ENCODE data around the gene TP63.

The TP63 gene

DNA sequence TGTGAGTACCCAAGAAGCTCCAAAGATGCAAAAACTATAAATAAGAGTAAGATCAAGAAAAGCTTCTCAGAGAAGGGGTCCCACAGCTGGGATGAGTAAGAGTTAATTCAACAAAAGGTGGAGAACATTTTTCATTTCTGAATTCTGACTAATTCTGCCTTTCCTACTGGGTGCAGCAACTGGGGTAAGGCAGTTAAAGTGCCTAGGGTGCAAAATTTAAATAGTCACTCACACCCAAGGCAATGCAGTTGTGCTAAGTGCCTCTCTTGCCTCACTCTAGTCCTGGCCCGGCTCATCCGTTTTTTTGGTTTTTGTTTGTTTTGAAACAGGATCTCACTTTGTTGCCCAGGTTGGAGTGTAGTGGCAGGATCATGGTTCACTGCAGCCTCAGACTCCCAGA lies 240.2 kb downstream of the TP63 start:
- no peak for DNase-seq

DNA sequence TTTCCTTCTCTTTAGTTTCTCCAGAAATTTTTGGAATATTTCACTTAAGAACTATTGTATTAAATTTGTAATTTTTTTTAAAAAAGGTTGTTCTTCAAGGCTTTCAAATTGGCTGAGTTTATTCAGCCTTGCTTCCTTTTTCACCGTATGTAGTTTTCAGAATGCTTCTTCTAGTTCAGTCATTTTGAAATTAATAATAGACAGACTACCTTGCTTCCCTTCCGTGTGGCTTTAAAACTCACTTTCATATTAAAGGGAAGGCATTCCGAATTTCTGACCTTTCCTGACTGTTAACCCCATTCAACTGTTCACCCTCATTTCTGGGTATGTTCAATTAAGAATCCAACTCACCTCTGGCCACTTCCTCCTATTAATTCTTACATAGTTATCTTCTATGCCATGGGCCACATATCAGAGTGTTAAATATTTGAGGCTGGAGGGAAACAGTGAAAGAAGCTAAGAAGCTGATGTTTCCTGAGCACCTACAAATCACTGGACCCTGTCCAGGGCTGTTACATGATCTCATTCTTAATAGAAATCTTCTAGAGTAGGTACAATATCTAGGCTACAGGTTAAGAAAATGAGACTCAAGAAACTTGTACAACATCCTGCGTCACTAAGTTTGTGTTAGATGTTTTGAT lies 252.0 kb downstream of the TP63 start:
- no peak for DNase-seq

DNA sequence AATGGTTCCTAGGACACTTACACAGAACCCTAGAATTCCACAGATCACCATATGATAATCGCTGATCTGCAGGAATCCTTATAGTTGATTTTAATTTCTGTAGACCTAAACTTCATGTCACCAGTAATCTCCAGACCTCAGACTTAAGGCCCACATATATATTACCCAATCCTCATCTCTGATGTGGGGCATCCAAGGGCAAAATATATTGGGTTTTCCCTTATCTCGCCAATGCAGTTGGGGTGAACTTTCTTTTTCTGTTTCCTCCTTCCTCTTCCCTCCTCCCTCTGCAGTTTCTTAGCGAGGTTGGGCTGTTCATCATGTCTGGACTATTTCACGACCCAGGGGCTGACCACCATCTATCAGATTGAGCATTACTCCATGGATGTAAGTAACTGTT lies 259.3 kb downstream of the TP63 start:
- no peak for DNase-seq

DNA sequence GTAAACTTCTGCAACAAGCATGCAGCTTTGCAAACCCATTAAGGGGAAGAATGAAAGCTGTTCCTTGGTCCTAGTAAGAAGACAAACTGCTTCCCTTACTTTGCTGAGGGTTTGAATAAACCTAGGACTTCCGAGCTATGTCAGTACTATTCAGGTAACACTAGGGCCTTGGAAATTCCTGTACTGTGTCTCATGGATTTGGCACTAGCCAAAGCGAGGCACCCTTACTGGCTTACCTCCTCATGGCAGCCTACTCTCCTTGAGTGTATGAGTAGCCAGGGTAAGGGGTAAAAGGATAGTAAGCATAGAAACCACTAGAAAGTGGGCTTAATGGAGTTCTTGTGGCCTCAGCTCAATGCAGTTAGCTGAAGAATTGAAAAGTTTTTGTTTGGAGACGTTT lies 265.3 kb downstream of the TP63 start:
- no peak for DNase-seq

DNA sequence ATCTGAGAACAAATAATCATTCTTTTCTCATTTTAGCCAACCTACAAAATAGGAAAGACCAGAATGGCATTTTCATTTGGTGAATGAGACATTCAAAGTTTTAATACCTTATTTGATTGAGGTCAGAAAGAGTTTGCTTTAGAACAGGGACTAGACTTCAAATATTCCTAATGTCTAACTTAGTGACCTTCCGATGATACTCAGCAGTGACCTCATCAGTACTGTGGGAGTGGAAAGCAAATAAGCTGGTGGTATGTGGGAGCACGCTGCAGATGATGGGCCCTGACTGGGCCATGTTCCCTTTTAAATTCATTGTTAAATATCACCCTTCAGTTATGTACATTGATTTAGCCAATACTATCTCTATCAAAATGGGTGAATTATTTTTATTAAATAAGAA lies 266.2 kb downstream of the TP63 start:
- no peak for DNase-seq

DNA sequence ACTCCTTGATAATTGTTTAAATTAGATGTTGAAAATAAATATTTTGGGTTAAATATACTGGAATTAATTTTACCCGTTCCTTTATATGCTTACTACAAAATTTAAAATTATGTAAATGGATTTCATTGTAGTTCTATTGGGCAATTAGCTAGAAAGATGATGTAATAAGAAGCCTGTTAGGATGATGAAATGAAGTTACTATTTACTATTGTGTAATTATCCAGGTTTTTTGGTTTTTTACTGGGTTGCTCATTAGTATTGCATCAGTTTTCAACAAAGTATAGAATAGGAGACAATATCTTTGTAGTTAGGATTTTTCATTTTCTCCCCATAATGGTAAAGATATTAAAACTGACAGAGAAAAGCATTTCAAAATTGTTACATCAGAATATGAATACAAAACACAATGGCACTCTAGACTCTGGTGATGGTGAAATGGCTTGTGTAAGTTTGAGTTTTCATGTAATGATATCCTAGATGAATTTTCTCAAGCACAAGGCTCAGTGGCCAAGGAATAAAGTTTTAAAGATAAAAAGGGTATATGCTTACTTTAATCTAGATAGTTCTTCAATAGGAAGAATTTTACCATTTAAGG lies 267.5 kb downstream of the TP63 start:
- DNase-seq, result no peak

DNA sequence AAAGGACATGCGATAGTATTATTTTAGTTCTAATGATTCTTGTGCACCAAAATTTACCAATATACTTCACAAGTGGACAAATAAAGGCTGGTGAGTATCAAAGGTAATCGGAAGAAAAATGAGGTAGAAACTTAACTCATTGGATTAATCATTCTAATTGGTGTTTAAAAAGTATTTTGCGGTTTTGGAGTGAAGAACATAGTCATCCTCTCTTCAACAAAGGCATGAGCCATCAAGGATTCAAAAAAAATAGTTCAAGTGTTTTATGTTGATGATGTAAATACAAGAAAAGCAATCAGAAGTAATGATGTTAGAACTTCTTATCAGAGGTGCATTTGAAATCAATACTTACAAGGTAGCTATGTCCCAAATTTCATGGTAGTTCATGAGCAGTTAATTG lies 268.0 kb downstream of the TP63 start:
- no peak for DNase-seq

DNA sequence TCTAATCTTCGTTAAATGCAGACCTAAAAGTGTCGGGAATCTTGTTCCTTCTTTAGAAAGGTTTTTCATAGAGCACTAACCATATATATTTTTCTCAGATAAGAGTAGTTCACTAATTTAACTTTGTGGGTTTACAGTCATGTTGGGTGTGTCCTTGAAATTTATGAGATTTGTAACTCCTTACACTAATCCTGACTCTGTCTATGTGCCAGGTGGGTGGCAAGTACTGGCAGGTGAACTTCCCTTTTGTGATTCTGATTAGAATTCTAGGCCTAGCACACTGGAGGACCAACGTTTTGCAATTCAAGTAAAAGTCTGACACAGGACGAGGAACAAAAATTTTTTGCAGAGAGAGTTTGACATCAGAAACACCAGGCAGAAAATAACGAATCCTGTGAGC lies 269.4 kb downstream of the TP63 start:
- DNase-seq, result no peak

DNA sequence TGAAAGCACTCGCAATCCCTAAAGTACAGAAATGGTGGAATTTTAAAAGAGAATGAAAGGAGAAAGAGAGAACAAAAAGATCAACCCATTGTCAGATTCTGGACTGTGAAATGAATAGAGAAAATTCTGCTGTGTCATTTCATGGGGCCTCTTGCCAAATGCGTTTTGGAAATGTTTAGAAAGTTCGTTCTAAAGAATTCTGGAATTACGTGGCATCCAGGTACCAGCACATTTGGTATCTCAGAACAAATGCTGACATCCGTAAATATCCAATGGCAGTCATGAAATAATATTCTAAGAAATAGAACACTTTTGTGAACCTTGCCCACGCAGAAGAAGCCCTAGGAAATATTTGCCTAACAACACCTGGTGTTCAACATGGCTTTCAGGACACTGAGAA lies 270.3 kb downstream of the TP63 start:
- no peak for DNase-seq

DNA sequence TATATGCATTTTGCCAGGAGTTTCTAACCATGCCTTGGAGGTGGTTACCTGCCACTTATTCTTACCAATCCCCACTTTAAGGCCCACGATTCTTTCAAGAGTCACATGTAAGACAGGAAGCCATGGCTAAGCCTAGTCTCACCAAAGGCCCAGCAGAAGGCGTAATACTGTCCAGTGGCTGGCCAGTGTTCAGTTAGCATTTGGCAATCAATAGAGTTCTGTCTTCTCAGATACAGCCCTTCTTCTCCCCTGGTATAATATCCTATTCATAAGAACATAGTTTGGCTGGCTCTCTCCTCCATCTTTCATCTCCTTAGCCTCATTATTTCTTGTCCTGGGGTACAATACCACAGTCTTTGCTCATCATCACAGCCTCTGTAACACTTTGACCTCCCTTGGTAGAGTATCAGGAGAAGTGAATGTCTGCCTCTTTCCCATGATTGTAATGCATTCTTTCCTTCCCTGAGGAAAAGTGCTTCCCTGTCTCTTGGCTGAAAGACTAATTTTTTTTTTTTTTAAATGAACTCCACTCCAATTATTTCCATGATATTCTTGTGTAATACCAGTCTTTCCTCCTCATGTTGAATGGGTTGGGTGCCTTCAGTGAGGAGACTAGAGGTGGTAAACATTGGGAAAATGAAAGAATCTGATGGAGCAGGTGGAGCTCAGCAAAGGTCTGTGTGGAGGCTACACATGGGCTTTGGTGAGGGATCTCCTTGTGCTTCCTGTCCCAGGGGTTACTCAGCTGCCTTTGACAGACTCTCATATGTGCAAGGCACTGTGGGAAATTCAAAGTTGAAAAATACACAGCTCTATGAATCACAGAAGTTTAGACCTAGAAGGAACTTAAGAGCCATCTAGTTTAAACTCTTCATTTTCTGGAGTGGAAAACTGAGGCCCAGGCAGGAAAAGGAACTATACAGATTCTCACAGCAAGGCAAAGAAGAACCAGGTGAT lies 271.3 kb downstream of the TP63 start:
- DNase-seq, result no peak

DNA sequence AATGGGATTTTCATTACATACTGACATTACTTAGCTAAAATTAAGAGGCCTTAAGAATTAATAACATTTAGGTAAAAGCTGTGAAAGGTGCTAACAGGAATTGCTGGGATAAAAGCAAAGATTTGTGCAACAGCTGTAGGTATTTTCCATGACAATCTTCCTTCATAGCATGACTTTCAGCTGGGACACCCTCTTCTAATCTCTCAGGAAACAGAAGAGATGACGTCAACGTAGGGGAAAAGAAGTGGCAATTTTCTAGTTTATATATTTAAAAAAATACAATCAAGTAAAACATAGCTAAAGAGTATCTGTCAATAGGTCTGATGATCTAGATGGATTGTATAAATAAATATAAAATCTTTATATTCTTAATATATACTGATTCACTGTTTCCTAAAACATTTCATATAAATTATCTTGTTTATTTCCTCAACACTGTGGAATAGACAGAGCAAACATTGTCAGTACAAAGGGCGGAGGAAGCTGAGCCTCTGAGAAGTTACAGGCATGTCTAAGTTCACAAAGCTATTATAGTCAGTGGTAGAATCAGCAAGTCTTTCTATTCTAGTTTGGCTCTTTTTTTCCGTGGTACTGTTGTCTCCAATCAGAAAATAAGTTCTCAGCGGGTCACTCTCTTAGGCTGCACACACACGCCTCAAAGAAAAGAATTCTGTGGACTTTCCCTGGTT lies 272.5 kb downstream of the TP63 start:
- no peak for DNase-seq

DNA sequence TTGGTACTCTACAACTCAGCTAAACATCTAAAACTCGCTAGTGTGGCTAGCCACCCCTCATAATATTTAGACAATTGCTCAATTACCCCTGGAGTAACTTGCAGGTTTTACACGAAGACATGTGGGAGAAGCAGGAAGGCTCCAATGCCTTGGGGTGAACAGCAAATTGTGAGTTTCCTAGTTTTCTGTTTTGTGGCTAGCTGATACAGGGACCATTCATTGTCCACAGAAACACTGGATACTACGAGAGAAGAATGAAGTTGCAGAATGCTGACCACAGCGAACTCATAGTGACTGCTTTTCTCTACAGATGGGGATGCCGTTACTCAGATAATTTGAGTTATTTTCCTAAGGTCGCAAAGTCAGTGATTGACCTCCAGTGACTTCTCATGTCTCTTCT lies 276.6 kb downstream of the TP63 start:
- DNase-seq, result no peak

DNA sequence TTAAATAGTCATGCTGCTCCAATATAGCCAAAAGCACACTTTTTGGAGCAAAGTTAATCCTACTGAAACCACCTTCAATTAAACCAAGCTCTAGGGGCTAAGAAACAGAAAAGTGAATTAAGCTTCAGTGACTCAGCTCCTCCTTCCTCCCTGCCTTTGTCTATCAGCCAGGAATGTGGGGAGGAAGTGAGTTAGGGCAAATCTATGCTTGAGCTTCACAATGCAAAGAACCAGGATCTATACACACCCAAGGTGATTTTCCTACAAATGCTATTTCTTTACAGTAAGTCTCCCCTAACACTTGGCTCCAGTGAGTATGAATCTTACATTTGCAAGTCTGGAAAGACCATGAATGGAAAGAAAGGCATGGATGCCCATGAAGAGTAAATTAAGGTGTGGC lies 277.5 kb downstream of the TP63 start:
- DNase-seq, result no peak

DNA sequence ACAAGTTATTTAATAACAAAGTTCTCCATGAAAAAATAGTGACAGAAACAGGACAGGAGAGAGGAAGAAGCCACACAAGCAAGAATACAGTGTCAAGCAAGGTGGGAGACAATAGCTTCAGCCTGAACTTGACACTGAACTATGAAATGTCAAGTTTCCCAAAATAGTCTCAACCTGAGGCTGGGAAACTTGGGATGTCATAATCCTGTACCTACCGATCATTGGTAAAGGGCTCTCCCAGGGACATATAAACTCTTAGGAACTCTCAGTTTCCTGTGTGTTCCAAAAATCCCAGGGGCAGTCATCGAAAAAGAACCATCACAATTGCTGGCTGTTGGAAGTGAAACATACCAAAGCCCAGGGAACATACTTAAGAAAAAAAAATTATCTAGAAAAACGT lies 277.9 kb downstream of the TP63 start:
- no peak for DNase-seq

DNA sequence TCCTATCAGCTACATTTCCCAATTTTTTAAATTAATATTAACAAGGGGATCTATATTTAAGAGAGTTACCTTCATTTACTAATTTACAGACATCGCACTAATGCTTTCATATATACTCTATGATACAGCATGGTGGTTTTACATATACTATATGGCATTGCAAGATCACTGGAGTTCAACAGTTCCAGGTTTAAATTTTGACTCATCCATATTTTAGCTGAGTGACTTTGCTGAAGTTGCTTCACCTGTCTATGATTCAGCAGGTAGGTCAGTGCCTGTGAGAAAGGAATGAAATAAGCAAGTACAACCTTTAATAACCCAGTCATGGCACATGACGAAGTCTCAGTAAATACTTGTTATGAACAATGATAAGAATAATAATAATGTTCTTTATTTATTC lies 278.4 kb downstream of the TP63 start:
- DNase-seq, result no peak

DNA sequence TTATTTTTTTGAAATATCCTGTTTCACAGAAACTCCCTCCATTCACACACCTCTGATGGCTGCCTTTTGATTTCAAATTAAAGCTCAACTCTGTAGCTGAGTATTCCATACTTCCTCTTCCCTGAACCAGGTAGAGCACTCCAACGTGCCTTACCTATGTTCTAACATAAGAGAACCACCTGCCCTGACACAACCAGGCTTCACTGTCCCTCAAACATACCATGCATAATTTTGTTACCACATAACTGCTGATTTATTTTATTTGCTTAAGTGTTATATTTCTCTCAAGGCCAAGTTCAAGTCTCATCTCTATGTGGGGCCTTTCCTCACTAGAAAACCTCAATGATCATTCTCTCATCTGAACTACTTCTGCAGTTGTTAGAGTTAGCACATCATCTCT lies 279.8 kb downstream of the TP63 start:
- no peak for DNase-seq

DNA sequence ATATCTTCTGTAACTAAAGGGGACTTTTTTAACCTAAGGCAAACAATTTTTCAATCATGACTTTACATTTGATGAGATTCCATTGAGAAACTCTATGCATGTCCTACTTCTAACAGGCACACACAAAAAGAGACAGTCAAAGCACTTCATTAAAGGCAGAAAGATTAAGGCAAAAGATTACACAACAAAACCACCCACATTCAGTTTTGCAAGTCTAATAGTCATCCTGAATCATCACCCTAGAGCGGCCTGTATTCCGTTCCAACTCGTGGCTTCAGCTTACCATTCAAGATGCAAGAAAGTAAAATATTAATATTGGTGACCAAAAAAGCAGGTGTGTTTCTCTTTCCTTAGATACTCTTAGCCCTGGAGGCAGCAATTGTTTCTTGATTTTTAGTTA lies 283.6 kb downstream of the TP63 start:
- DNase-seq, result no peak

DNA sequence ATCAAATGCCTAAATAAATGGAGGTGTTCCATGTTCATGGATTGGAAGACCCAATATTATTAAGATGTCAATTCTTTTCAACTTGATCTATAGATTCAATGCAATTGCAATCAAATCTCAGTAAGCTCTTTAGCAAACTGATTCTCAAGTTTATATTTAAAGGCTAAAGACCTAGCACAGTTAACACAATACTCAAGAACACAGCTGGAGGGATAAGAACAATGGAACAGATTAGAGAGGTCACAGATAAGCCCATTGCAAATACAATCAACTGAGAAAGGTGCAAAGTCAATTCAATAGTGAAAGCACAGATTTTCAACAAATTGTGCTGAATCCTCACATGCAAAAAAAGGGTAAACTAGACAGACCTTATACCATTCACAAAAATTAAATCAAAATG lies 290.6 kb downstream of the TP63 start:
- no peak for DNase-seq

DNA sequence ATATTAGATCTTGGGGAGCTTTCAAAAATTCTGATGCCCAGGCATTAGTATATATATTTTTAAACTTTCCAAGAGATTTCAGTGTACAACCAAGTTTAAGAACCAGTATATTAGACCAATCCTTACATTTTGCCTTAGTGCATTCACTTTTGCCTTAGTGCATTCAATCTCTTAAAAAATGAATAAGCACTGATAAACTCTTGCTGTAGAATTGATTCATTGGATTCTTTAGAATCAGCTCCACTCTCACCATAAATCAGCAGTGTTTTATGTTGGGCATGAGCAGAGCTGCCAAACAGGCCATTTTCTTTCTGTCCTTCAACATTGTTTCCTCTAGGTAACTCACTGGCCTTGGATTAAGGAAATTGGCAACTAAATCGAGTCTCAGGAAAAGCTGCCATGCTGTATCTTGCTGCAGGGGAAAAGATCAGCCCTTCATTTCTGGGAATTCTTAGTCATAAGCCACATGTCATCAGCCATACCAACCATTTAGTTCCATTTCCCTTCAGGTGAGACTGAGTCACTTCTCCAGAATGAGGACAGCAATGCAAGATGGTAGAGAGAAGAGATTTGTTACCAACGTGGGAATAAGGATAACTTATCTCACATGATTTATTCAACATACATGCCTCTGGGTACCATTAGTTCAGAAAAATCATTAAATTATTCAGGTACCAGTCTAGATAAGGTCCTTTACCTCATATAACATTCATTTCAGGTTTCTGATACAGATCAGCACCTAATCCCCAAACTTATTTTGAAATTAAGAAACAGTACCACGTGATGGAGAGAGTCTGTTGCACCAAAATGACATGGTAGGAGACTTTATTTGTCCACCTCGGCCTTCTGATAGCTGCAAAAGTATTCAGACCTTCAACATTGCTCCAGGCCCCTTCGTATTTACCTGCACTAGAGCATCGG lies 297.0 kb downstream of the TP63 start:
- DNase-seq, result no peak

DNA sequence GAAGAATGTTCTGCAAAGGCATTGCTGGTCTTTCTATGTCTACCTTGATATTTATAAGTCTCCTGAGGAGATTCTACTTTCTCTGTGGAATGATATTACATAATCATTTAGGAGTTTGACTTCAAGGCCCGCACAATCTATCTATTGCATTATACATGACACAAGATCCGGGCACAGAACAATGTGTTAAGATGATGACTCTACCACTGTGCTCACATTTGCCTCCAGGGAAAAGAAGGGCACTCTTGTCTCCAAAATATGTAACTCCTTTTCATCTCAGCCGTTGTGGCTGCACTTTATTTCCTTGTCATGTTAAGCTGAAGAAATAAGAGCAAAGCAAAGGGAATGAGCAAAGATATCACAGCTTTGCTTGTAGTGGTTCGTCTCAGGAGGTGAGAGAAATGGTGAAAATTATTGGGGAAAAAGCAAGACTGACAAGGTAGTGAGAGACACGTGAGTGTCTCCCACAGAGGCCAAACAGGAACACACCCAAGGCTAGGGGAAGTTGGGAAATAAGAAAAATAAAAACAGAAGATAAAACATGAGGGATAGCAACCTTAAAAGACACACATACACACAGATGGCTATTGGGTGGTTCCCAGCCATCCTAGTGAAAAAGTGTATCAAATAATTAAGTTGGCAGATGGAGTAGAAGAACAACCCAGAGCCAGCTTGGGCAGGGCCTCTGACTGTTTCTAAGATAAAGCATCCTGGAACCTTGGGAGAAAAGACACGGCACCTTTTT lies 305.2 kb downstream of the TP63 start:
- DNase-seq, result no peak

DNA sequence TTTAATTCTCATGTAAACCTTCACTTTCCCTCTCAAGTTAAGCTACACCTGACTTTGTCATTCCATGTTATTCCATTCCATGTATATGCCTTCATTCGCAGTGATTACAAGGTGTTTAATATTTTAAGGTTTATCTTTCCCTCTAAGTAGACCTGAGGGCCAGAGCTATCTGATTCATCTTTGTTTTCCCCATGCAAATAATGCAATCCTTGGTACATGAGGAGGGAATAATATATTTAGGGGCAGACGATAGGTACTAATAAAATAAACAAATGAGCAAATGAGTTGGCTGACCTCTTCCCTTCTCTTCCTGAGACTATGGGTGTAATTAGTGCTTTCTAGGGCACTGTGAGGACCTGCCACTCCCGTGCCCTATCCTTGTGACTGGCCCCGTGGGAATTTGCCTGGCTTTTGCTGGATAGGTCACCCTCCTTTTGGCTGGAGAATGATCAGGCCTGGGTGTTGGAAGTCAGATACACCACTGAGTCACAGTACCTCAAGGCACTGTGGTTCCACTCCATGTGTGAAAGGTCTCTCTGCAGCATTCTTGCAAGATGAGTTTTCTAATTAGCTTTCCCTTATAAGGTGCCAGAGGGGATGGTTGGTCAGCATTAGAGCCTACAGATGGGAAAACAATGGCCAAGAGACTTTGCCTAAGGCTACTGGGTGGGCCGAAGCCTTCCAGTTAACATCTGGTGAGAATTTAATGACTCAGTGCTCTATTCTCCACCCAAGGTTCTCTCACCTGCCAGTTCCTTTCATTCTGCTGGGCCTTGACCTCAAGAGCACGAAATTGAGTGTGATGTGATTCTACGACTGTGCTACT lies 306.3 kb downstream of the TP63 start:
- DNase-seq, result no peak

Data from cortex of kidney (tissue), 1 donor.